Memory B cell (primary cell): ENCODE data around the gene MYLK.

Source experiments
- ATAC-seq: fragments of 150-1000 bp; cut with Tn5 transposase; 2 replicates; pipeline ENCODE4 v1.10.0; 2021; ENCODE audit warnings: low read depth, mild to moderate bottlenecking, moderate library complexity
- DNase-seq, 2 donors: peaks; one replicate each; pipeline ENCODE4 v3.0.0; 2022; ENCODE audit warnings: low spot score in 2 of 2
- H3K27ac Mint-ChIP-seq: one replicate; pipeline ENCODE4 v1.8.0; 2022; ENCODE audit warnings: mild to moderate bottlenecking, moderate library complexity, mixed read lengths
- H3K27me3 Mint-ChIP-seq: one replicate; pipeline ENCODE4 v1.8.0; 2022; ENCODE audit warnings: mixed read lengths
- H3K36me3 Mint-ChIP-seq: one replicate; pipeline ENCODE4 v1.8.0; 2022; ENCODE audit warnings: mild to moderate bottlenecking, mixed read lengths
- H3K4me1 Mint-ChIP-seq: one replicate; pipeline ENCODE4 v1.8.0; 2022; ENCODE audit warnings: mixed read lengths
- H3K4me3 Mint-ChIP-seq: one replicate; pipeline ENCODE4 v1.8.0; 2022; ENCODE audit warnings: mild to moderate bottlenecking, moderate library complexity, mixed read lengths
- H3K9me3 Mint-ChIP-seq: one replicate; pipeline ENCODE4 v1.8.0; 2022; ENCODE audit warnings: mixed read lengths

The MYLK gene

GRCh38 chr3:123789160-123789559 lies 95.0 kb downstream of the MYLK start:
- no peak for DNase-seq
- H3K4me3 Mint-ChIP-seq: no peak overlapping the region
- H3K36me3 Mint-ChIP-seq: no peaks in the 10 kb centered on the region
- H3K4me1 Mint-ChIP-seq: no peaks in the 10 kb centered on the region
- no peaks in the 10 kb centered on the region for H3K9me3 Mint-ChIP-seq
- ATAC-seq: no peak
- no peak overlapping the region for H3K27ac Mint-ChIP-seq
- peaks cover 6% of the 10 kb centered on the region for H3K27me3 Mint-ChIP-seq

DNA sequence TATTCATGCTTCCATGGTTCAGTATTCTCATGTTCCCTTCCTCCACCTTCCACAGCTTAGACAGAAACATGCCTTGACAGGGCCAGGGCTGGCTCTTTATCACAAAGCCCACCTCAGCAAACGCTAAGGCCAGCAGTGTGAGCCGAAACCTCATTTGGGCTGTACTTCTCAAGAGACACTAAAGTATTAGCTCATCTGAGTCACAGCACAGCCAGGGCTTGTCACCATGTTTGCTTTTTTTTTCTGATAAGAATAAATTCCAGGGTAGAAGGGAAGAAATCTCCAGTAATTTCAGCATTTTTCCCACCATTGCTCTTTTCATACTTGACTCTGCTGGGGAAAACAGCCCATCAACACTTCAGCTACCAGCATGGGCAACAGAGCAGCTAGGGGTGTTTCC lies 95.4 kb downstream of the MYLK start:
- no peaks in the 10 kb centered on the region for H3K9me3 Mint-ChIP-seq
- no peaks in the 10 kb centered on the region for H3K36me3 Mint-ChIP-seq
- DNase-seq (no peak), ATAC-seq (no peak)
- no peak overlapping the region for H3K27ac Mint-ChIP-seq
- no peaks in the 10 kb centered on the region for H3K4me1 Mint-ChIP-seq
- H3K27me3 Mint-ChIP-seq: peaks cover 6% of the 10 kb centered on the region
- H3K4me3 Mint-ChIP-seq: no peak overlapping the region

DNA sequence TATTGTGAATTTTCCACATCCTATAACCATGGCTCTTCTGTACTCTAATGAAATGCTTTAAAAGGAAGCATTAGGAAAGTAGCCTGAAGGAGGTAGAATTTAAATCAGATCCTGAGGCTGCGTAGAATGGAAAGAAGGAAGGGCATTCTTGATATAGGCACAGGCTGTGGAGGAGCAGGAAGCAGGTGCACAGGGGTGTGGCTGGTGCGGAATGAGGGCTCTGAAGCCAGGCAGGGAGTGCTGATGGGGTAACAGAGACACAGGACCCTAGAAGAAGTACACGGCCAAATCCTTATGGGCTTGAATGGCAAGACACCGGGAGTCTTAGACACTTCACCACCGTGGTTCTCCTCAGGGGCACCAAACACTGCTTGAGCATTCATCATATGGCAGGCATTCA lies 97.0 kb downstream of the MYLK start:
- ATAC-seq: no peak
- Mint-ChIP-seq H3K4me3 (no peak overlapping the region), H3K9me3 (no peaks in the 10 kb centered on the region)

GRCh38 chr3:123785602-123786001 lies 98.5 kb downstream of the MYLK start:
- Mint-ChIP-seq H3K36me3 (no peaks in the 10 kb centered on the region), H3K4me3 (no peak overlapping the region), H3K4me1 (no peaks in the 10 kb centered on the region), H3K9me3 (no peaks in the 10 kb centered on the region), H3K27ac (no peak overlapping the region), H3K27me3 (peaks cover 3% of the 10 kb centered on the region)
- ATAC-seq: no peak
- no peak for DNase-seq

More for the DNA sequence above, 97.0 kb downstream of the MYLK start:
- H3K27me3 Mint-ChIP-seq: peaks cover 3% of the 10 kb centered on the region
- no peaks in the 10 kb centered on the region for H3K4me1 Mint-ChIP-seq
- H3K27ac Mint-ChIP-seq: no peak overlapping the region
- DNase-seq: no peak
- H3K36me3 Mint-ChIP-seq: no peaks in the 10 kb centered on the region

GRCh38 chr3:123783811-123784210 lies 100.3 kb downstream of the MYLK start:
- DNase-seq (no peak), ATAC-seq (no peak)
- Mint-ChIP-seq H3K4me3 (no peak overlapping the region), H3K27me3 (peaks cover 6% of the 10 kb centered on the region), H3K4me1 (no peaks in the 10 kb centered on the region), H3K9me3 (no peaks in the 10 kb centered on the region), H3K36me3 (no peaks in the 10 kb centered on the region), H3K27ac (no peak overlapping the region)

- Mint-ChIP-seq H3K4me1 (no peaks in the 10 kb centered on the region), H3K36me3 (no peaks in the 10 kb centered on the region), H3K27ac (no peak overlapping the region), H3K9me3 (no peaks in the 10 kb centered on the region), H3K27me3 (peaks cover 6% of the 10 kb centered on the region), H3K4me3 (no peak overlapping the region)
- ATAC-seq (no peak), DNase-seq (no peak)
Observed at GRCh38 chr3:123783050-123783689, 101.0 kb downstream of the MYLK start.

DNA sequence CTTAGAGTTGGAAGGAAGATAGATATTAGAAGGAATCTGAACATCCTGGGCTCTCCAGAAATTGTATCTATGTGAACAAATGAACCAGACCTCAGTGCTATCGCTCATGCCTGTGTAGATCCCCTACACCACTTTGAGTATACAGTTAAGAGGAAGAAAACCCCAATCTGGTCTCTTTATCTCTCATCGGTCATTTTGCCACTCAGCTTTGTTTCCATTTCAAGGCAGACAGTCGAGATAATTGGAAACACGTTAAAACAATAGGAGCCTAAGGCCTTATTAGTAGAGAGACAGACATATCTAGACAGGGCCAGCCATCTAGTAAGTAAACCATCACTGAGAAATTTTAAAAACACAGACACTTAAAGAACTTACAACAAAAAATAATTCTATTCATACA lies 101.6 kb downstream of the MYLK start:
- Mint-ChIP-seq H3K27me3 (peaks cover 6% of the 10 kb centered on the region), H3K36me3 (no peaks in the 10 kb centered on the region), H3K9me3 (no peaks in the 10 kb centered on the region), H3K27ac (no peak overlapping the region), H3K4me1 (no peaks in the 10 kb centered on the region), H3K4me3 (no peak overlapping the region)
- DNase-seq (no peak), ATAC-seq (no peak)

DNA sequence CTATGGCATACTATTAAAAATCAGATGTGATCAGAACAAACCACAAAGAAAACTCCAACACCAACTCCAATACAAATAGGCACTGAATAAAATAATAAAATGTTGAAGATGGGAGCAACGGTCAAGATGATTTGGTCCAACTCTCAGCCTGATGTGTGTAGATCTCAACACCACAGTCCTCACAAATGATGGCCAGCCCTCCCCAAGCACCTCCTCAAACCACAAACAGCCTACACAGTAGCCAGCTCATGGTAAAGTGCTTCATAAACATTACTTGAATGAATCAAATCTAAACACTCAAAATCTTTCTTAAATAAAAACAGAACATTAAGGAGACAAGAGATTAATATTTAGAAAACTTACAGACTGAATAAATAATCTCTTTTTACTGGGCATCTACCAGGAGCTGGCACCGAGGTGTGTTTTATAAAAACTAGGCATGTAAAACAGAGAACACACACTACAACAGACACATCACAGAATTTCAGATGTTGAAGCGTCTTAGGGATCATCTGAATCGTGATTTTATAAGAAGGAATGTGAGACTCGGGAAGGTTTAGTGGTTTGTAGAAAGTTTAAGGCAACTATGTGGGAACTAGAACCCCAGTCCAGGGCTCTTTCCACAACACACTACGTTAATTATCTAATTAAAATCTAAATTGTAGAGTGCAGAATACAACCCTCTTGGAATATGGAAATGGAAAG lies 102.4 kb downstream of the MYLK start:
- no peaks in the 10 kb centered on the region for H3K4me1 Mint-ChIP-seq
- H3K27ac Mint-ChIP-seq: no peak overlapping the region
- no peak overlapping the region for H3K4me3 Mint-ChIP-seq
- peaks cover 6% of the 10 kb centered on the region for H3K27me3 Mint-ChIP-seq
- no peaks in the 10 kb centered on the region for H3K9me3 Mint-ChIP-seq
- DNase-seq (no peak), ATAC-seq (no peak)
- H3K36me3 Mint-ChIP-seq: no peaks in the 10 kb centered on the region

GRCh38 chr3:123781138-123781537 lies 103.0 kb downstream of the MYLK start:
- DNase-seq (no peak), ATAC-seq (no peak)
- Mint-ChIP-seq H3K4me1 (no peaks in the 10 kb centered on the region), H3K27ac (no peak overlapping the region), H3K27me3 (peaks cover 6% of the 10 kb centered on the region), H3K4me3 (no peak overlapping the region), H3K36me3 (no peaks in the 10 kb centered on the region), H3K9me3 (no peaks in the 10 kb centered on the region)

DNA sequence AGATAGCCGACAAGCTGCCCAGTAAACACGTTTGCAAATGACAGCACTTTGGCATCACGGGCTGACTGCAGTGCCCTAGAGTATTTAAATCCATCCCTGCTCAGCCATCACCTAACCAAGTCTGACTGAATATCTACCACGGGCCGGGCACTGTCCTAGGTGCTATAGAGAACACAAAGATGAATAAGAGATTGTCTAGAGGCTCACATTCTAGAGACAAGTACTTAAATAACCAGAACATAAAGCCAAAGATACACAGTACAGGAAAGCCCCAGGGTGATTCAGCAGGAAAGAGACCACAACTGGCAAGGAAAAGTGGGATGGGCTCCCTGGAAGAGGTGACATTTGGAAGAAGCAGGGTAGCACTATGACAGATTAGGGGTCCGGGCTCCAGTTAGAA lies 103.5 kb downstream of the MYLK start:
- Mint-ChIP-seq H3K27me3 (peaks cover 6% of the 10 kb centered on the region), H3K36me3 (no peaks in the 10 kb centered on the region), H3K4me1 (no peaks in the 10 kb centered on the region), H3K9me3 (no peaks in the 10 kb centered on the region), H3K4me3 (no peak overlapping the region), H3K27ac (no peak overlapping the region)
- DNase-seq: no peak
- ATAC-seq: no peak

- Mint-ChIP-seq H3K27ac (no peak overlapping the region), H3K4me3 (no peak overlapping the region), H3K4me1 (no peaks in the 10 kb centered on the region), H3K36me3 (no peaks in the 10 kb centered on the region), H3K27me3 (peaks cover 4% of the 10 kb centered on the region), H3K9me3 (no peaks in the 10 kb centered on the region)
- ATAC-seq (no peak), DNase-seq (no peak)
Observed at GRCh38 chr3:123779655-123780231, 104.4 kb downstream of the MYLK start.

- Mint-ChIP-seq H3K27me3 (peaks cover 4% of the 10 kb centered on the region), H3K9me3 (no peaks in the 10 kb centered on the region), H3K4me1 (no peaks in the 10 kb centered on the region), H3K27ac (no peak overlapping the region), H3K4me3 (no peak overlapping the region), H3K36me3 (no peaks in the 10 kb centered on the region)
- DNase-seq (no peak), ATAC-seq (no peak)
Observed at GRCh38 chr3:123778991-123779622, 105.0 kb downstream of the MYLK start.

DNA sequence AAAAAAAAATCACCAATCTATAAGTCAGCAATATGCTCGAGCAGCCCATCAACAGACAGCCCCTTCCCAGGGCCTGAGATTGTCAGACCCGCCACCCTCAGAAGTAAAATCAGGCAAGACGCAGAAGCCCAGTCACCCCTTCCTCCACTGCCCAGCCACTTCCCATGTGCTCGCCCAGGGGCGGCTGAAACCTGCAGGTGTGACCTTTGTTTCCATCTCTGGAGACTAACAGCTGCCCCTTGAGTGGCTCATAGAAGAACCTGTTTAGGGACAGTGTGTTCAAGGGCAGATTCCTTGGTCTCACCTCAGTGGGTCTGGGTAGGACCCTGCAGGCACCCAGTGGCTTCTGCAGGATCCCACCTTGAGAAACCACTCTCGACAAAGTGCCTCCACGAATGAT lies 105.6 kb downstream of the MYLK start:
- Mint-ChIP-seq H3K36me3 (no peaks in the 10 kb centered on the region), H3K27me3 (peaks cover 4% of the 10 kb centered on the region), H3K4me3 (no peak overlapping the region)

DNA sequence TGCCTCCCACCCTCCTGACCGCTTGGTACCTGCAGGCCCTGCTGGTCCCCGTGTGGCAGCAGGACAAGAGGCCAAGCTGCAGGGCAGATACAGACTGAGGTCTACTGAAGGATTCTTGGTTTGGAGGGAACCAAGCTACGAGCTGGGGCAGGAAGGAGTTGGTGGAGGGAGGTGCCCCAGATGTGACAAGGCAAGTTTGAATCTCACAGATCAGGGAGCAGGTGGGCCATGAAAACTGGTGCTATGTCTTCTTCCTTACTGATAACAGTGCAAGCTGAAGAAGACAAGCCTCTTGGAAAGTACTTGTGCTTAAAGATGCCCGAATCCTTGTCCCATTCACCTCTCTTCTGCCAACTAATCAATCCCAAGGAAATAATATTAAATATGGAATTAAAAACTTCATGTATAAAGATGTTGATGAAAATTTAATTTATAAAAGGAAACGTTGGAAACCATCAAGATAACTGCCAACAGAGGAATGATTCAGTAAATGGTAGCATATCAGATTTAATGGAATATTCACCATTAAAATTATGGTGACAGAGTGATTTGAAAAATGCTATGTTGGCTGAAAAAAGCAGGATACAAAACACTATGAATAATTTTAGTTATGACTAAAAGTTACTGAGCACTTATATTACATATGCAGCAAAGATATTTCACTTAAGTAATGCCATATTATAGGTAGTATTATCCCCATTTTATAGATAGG lies 107.9 kb downstream of the MYLK start:
- H3K4me1 Mint-ChIP-seq: no peaks in the 10 kb centered on the region
- no peak overlapping the region for H3K4me3 Mint-ChIP-seq
- H3K9me3 Mint-ChIP-seq: no peaks in the 10 kb centered on the region
- H3K36me3 Mint-ChIP-seq: no peaks in the 10 kb centered on the region
- no peak for DNase-seq
- H3K27ac Mint-ChIP-seq: no peak overlapping the region
- no peak for ATAC-seq
- H3K27me3 Mint-ChIP-seq: peaks cover 4% of the 10 kb centered on the region

More for the DNA sequence above, 105.6 kb downstream of the MYLK start:
- ATAC-seq (no peak), DNase-seq (no peak)
- no peaks in the 10 kb centered on the region for H3K9me3 Mint-ChIP-seq
- no peak overlapping the region for H3K27ac Mint-ChIP-seq
- H3K4me1 Mint-ChIP-seq: no peaks in the 10 kb centered on the region
